CD4-positive, alpha-beta T cell treated with Interleukin-17A for 1 hour (primary cell): ENCODE data around the gene IFITM2.
A peak's percentile ranks its signal among the peaks of the same experiment; 100 is the strongest.
"Not testable (repeated sequence)": the region's sequence is repeated elsewhere in the genome, so short reads cannot be mapped to it uniquely, and the experiment has no call there.

Experiments
- DNase-seq: peaks from one replicate; pipeline ENCODE4 v3.0.0-alpha.2; 2020

Gene IFITM2

DNA sequence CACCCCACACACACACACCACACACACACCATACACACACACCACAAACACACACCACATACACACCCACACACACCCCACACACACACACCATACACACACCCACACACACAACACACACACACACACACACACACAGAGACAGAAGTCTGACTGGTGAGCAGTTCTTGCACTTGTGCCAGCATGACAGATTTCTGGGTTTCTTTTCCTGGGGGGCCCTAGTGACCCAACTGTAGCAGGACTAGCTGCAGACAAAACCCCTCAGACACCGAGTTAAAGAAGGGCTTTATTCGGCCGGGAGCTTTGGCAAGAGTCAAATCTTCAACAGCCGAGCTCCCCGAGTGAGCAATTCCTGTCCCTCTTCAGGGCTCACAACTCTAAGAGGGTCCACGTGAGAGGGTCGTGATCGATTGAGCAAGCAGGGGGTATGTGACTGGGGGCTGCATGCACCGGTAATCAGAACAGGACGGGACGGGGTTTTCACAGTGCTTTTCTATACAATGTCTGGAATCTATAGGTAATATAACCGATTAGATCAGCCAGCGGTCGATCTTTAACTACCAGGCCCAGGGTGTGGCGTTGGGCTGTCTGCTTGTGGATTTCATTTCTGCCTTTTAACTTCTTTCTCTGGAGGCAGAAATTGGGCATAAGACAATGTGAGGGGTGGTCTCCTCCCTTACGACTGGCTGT, 42.6 kb downstream of the IFITM2 start:
- DNase-seq = not testable (repeated sequence)

DNA sequence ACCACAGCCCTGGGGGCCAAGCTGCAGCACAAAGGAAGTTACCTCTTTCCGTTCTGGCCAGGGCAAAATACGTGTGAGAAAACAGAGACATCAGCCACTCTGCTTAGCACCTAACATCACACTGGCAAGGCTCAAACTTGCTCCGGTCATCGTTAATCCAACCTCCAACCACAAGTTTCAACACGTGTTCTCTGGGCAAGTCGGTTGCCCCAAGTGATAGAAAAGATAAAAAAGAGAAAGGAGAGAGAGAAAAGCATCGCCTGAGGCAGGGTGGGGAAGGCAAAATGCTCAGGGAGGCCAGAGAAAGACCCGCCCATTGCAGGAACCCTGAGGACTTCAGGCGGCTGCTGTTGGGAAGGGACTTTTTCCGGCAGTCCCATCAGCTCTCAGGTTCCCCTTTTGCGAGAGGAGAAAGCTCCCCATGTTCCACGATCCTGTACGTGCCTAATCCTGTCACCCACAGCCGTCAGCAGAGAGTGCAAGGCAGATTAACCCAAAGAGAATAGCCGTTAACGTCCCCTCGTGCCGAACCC, 43.2 kb downstream of the IFITM2 start:
- no peak for DNase-seq

DNA sequence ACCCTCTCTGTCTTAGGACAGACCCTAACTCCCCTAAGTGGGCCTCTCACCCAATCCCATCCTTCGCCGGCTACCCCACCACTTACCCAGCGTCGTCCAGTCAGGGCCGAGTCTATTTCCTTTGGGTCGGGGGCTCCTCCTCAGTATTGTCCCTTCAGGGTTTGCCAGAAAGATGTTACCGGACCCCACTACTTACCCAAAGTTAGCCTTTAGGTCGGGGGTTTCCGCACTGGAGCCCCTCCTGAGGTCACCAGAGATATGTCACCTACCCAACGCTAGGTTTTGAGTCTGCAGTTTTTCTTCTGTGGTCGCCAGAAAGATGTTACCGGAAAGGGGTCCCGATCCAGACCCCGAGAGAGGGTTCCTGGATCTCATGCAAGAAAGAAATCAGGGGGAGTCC, 43.8 kb downstream of the IFITM2 start:
- DNase-seq = no peak

DNA sequence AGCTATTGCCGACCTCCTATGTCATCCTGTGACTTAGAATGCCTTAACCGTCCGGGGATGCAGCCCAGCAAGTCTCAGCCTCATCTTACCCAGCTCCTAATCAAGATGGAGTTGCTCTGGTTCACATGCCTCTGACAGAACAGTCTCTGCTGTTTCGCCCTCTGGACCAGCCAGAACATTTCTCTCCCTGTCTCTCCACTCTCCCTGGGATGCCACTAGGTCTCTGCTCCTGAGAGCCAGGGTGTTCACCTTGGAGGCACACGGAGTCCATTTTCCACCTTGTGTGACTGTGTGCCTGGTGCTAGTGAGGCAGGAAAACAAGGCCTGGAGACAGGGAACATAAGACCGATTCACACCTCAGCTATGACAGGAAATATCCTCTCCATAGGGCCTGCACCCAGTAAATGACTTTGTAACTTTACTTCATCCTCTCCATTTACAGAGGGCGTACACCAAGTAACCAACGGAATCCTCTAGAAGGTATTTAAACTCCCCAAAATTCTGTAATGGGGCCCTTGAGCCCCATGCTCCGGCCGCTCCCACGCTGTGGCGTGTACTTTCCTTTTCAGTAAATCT, 44.9 kb downstream of the IFITM2 start:
- DNase-seq = no peak

DNA sequence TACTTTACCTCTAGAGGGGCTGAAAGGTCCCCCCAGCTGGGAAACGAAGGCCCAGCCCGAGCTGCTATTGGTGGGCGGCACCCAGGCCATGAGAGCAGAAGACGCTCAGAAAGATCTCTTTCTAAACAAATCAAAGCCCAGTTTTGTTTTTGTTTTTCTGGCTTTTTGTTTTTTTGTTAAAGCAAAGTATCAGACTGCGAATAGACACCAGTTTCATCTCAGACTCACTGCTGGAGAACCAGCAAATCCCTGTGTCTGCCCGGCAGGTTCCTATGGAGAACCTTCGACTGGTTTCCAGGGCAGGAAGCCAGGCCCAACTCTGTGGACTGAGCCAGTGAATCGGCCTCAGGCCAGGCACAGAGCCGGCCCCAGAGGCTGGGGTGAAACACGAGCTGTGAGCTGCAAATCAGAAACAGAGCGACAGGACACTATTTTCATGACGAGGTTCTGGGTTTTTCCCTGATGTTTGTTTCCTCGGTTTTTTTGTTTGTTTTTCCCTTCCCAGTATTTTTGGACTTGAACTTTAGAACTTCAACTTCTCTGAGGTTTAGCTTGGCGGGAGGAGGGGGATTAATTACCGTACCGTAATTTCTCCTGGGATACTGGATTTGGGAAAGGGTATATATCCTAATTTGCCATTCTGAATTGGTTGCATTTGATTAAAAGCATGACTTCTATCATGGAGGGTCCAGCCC, 45.7 kb downstream of the IFITM2 start:
- no peak for DNase-seq

DNA sequence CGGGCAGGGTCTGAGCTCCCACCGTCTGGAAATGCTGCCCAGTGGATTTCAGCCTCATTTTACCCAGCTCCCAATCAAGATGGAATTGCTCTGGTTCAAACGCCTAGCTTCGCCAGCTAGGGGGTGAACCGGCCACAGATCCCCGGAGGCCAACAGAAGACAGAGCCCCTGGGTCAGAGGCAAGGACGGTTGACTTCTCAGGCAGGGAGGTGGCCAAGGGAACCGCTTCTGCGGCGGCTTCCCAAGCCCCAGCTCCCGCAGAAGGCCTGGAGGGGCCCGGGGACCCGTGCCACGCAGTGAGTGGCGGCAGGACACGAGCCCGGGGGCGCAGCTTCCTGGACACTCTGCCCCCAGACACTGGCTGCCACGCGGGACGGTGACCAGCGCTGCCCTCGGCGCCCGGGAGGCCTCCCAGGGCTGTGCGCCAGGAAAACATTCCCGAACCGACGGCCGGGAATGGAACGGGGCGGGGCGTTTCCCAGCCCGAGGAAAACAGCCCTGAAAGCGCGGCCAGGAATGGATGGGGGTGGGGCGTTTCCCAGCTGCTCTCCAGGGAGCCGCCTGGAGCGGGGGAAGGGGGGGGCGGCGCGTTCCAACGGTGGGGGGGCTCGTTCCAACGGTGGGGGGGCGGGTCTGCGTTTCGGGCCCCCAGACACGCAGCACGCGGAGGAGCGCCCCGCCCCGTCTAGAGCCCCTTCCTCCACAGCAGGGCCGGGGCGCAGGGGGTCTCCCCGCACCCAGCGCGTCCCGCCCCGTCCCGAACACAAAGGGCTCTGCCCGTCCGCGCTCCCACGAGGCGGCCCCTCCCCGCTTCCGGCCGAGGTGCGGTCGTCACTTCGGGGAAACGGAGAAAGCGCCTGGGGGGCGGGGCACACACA, 48.2 kb downstream of the IFITM2 start:
- DNase-seq = peak; percentile 87

DNA sequence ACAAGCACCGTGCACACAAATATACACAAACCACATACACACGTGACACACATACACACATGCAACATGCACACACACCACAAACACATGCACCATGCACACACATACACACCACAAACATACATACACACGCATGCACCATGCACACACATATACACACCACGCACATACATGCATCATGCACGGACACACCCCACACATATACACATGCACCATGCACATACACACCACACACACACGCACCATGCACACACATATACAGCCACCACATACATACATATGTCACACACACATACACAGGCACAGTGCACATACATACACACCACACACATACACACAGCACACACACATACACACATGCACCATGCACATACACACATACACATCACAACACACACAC, 49.0 kb downstream of the IFITM2 start:
- DNase-seq = no peak

DNA sequence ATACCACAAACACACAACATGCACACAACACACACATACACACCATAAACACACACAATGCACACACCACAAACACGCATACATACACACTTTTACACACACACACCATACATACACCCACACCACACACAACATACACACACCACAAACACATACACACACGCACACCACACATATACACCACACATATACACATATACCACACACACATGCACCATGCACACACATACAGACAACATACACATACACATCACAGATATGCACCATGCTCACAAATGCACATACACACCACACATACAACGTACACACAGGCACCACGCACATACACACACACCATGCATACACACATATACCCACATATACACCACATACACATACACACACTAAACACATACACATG, 50.0 kb downstream of the IFITM2 start:
- DNase-seq = no peak

DNA sequence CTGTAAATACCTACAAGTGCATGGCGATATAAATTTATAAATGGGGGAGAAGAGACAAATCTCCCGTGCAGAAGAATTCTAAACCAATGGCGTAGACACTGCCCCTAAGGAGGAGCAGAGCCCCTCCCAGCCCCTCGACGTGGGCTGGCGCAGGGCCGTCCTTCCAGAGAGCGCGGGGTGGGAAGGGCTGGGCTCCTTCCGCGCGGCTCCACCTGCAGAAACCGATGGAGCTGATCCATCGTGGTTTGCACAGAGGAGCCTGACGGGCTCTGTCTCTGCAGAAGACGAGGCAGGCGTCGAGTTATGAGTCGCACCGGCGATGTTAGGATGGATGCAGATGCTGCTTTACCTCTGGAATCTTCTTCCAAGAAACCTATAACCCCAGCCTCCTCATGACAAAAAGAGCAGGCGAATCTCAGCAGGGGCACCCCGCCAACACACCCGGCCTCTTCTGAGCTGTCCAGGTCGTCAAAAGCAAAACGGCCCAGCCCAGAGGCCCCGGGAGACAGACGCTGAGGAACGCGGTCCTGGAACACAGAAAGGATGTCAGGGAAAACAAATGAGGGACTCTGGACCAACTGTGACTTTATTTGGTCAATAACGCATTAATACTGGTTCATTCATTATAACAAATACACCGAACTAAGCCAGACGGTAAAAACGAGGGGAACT, 50.6 kb downstream of the IFITM2 start:
- no peak for DNase-seq
